ENCODE measurements around the gene ZDHHC7. TPM values are rescaled to one million over a fixed set of nuclear protein-coding genes. Genes with fewer than 3 reads are reported as not detected.

Gene ZDHHC7
- total and polyA plus RNA-seq, 9 of the 15 experiments (the other 6 are each of a cell fraction or from before 2014, with no cell fraction given), result 1.7 to 49.7 (median 37.4) TPM

GRCh38 chr16:85051067-85051581 is 39.8 kb upstream of the ZDHHC7 start (continued):
- TF ChIP-seq, protein P1, sequence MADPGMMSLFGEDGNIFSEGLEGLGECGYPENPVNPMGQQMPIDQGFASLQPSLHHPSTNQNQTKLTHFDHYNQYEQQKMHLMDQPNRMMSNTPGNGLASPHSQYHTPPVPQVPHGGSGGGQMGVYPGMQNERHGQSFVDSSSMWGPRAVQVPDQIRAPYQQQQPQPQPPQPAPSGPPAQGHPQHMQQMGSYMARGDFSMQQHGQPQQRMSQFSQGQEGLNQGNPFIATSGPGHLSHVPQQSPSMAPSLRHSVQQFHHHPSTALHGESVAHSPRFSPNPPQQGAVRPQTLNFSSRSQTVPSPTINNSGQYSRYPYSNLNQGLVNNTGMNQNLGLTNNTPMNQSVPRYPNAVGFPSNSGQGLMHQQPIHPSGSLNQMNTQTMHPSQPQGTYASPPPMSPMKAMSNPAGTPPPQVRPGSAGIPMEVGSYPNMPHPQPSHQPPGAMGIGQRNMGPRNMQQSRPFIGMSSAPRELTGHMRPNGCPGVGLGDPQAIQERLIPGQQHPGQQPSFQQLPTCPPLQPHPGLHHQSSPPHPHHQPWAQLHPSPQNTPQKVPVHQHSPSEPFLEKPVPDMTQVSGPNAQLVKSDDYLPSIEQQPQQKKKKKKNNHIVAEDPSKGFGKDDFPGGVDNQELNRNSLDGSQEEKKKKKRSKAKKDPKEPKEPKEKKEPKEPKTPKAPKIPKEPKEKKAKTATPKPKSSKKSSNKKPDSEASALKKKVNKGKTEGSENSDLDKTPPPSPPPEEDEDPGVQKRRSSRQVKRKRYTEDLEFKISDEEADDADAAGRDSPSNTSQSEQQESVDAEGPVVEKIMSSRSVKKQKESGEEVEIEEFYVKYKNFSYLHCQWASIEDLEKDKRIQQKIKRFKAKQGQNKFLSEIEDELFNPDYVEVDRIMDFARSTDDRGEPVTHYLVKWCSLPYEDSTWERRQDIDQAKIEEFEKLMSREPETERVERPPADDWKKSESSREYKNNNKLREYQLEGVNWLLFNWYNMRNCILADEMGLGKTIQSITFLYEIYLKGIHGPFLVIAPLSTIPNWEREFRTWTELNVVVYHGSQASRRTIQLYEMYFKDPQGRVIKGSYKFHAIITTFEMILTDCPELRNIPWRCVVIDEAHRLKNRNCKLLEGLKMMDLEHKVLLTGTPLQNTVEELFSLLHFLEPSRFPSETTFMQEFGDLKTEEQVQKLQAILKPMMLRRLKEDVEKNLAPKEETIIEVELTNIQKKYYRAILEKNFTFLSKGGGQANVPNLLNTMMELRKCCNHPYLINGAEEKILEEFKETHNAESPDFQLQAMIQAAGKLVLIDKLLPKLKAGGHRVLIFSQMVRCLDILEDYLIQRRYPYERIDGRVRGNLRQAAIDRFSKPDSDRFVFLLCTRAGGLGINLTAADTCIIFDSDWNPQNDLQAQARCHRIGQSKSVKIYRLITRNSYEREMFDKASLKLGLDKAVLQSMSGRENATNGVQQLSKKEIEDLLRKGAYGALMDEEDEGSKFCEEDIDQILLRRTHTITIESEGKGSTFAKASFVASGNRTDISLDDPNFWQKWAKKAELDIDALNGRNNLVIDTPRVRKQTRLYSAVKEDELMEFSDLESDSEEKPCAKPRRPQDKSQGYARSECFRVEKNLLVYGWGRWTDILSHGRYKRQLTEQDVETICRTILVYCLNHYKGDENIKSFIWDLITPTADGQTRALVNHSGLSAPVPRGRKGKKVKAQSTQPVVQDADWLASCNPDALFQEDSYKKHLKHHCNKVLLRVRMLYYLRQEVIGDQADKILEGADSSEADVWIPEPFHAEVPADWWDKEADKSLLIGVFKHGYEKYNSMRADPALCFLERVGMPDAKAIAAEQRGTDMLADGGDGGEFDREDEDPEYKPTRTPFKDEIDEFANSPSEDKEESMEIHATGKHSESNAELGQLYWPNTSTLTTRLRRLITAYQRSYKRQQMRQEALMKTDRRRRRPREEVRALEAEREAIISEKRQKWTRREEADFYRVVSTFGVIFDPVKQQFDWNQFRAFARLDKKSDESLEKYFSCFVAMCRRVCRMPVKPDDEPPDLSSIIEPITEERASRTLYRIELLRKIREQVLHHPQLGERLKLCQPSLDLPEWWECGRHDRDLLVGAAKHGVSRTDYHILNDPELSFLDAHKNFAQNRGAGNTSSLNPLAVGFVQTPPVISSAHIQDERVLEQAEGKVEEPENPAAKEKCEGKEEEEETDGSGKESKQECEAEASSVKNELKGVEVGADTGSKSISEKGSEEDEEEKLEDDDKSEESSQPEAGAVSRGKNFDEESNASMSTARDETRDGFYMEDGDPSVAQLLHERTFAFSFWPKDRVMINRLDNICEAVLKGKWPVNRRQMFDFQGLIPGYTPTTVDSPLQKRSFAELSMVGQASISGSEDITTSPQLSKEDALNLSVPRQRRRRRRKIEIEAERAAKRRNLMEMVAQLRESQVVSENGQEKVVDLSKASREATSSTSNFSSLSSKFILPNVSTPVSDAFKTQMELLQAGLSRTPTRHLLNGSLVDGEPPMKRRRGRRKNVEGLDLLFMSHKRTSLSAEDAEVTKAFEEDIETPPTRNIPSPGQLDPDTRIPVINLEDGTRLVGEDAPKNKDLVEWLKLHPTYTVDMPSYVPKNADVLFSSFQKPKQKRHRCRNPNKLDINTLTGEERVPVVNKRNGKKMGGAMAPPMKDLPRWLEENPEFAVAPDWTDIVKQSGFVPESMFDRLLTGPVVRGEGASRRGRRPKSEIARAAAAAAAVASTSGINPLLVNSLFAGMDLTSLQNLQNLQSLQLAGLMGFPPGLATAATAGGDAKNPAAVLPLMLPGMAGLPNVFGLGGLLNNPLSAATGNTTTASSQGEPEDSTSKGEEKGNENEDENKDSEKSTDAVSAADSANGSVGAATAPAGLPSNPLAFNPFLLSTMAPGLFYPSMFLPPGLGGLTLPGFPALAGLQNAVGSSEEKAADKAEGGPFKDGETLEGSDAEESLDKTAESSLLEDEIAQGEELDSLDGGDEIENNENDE (IDR thresholded peaks at IDR 0.05; ENCODE audit: low read depth, low read length), result no peak
- TF ChIP-seq CXXC5 (CRISPR knock-in tag; IDR thresholded peaks at IDR 0.05), result peak; percentile 35
- TF ChIP-seq DDX20 (tag; IDR thresholded peaks at IDR 0.05; ENCODE audit: low read depth), result no peak
- no peak; the same call in 1 of the 2 replicates for TF ChIP-seq TEAD2 (tag; IDR thresholded peaks at IDR 0.05)
- TF ChIP-seq, protein P2, sequence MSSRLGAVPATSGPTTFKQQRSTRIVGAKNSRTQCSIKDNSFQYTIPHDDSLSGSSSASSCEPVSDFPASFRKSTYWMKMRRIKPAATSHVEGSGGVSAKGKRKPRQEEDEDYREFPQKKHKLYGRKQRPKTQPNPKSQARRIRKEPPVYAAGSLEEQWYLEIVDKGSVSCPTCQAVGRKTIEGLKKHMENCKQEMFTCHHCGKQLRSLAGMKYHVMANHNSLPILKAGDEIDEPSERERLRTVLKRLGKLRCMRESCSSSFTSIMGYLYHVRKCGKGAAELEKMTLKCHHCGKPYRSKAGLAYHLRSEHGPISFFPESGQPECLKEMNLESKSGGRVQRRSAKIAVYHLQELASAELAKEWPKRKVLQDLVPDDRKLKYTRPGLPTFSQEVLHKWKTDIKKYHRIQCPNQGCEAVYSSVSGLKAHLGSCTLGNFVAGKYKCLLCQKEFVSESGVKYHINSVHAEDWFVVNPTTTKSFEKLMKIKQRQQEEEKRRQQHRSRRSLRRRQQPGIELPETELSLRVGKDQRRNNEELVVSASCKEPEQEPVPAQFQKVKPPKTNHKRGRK (tag; IDR thresholded peaks at IDR 0.05), result no peak
- no peak for TF ChIP-seq BHLHE40 (IDR thresholded peaks at IDR 0.05; ENCODE audit: low read length)
- TF ChIP-seq, protein P3, sequence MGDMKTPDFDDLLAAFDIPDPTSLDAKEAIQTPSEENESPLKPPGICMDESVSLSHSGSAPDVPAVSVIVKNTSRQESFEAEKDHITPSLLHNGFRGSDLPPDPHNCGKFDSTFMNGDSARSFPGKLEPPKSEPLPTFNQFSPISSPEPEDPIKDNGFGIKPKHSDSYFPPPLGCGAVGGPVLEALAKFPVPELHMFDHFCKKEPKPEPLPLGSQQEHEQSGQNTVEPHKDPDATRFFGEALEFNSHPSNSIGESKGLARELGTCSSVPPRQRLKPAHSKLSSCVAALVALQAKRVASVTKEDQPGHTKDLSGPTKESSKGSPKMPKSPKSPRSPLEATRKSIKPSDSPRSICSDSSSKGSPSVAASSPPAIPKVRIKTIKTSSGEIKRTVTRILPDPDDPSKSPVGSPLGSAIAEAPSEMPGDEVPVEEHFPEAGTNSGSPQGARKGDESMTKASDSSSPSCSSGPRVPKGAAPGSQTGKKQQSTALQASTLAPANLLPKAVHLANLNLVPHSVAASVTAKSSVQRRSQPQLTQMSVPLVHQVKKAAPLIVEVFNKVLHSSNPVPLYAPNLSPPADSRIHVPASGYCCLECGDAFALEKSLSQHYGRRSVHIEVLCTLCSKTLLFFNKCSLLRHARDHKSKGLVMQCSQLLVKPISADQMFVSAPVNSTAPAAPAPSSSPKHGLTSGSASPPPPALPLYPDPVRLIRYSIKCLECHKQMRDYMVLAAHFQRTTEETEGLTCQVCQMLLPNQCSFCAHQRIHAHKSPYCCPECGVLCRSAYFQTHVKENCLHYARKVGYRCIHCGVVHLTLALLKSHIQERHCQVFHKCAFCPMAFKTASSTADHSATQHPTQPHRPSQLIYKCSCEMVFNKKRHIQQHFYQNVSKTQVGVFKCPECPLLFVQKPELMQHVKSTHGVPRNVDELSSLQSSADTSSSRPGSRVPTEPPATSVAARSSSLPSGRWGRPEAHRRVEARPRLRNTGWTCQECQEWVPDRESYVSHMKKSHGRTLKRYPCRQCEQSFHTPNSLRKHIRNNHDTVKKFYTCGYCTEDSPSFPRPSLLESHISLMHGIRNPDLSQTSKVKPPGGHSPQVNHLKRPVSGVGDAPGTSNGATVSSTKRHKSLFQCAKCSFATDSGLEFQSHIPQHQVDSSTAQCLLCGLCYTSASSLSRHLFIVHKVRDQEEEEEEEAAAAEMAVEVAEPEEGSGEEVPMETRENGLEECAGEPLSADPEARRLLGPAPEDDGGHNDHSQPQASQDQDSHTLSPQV (IDR thresholded peaks at IDR 0.05), result no peak
- no peak for TF ChIP-seq SAFB2 (IDR thresholded peaks at IDR 0.05; ENCODE audit: borderline replicate concordance, low read depth, low read length, severe bottlenecking)
- TF ChIP-seq ZNF124 (CRISPR knock-in tag; IDR thresholded peaks at IDR 0.05), result no peak

All from K562 (cell line).